HCT116 (cell line): ENCODE results near the gene DNAAF5.

Experiments used
- CEBPB ChIP-seq: IDR thresholded peaks from 2 replicates; pipeline ENCODE4 v1.6.1; 2012; ENCODE audit warnings: low read depth
- CTCF ChIP-seq, 3 experiments: fragments of 200-600 bp in 1 of 3; sonication (generic) in 1 of 3; IDR thresholded peaks in 2 of 3; conservative IDR thresholded peaks in 1 of 3; 2 replicates each; pipeline ENCODE4 v1.5.1; 2012 to 2017; ENCODE audit warnings: low read depth in 2 of 3, low read length in 2 of 3, antibody characterized with exemption in 1 of 3, borderline replicate concordance in 1 of 3, control low read depth in 1 of 3, mild to moderate bottlenecking in 1 of 3, mixed read lengths in 1 of 3, mixed run types in 1 of 3, moderate library complexity in 1 of 3; ENCODE audit not compliant: insufficient read depth in 1 of 3
- EZH2 ChIP-seq: fragments of 200-600 bp; sonication (generic); IDR thresholded peaks from 2 replicates; pipeline ENCODE4 v1.6.1; 2017; ENCODE audit warnings: antibody characterized with exemption, mixed run types
- MAX ChIP-seq: IDR thresholded peaks from 2 replicates; pipeline ENCODE4 v1.6.1; 2012
- POLR2A ChIP-seq: IDR thresholded peaks from 2 replicates; pipeline ENCODE4 v1.7.0; 2011; ENCODE audit warnings: borderline replicate concordance; ENCODE audit not compliant: insufficient read depth, insufficient read length; ENCODE audit errors: extremely low read depth
- REST ChIP-seq: IDR thresholded peaks from 2 replicates; pipeline ENCODE4 v1.6.1; 2012; ENCODE audit warnings: low read depth
- SP1 ChIP-seq: IDR thresholded peaks from 2 replicates; pipeline ENCODE4 v1.6.1; 2012; ENCODE audit warnings: low read depth
- ZNF274 ChIP-seq: fragments of 200-500 bp; sonication (Bioruptor generic); IDR thresholded peaks from 2 replicates; pipeline ENCODE4 v1.6.1; 2014; ENCODE audit warnings: mild to moderate bottlenecking, low read depth, low read length, inconsistent platforms

GRCh38 chr7:730501-731439, 4.3 kb downstream of the DNAAF5 start:
- TF ChIP-seq CTCF (IDR thresholded peaks at IDR 0.05 in 2 of 3, conservative IDR thresholded peaks at IDR 0.05 in 1 of 3; ENCODE audit: borderline replicate concordance in 1 of 3, insufficient read depth in 1 of 3, low read depth in 2 of 3, low read length in 2 of 3) (no peak), CEBPB (no peak), POLR2A (no peak), EZH2 (no peak), MAX (no peak), SP1 (no peak), REST (no peak), ZNF274 (no peak)
